ENCODE data around the gene MROH8.

Gene MROH8

DNA sequence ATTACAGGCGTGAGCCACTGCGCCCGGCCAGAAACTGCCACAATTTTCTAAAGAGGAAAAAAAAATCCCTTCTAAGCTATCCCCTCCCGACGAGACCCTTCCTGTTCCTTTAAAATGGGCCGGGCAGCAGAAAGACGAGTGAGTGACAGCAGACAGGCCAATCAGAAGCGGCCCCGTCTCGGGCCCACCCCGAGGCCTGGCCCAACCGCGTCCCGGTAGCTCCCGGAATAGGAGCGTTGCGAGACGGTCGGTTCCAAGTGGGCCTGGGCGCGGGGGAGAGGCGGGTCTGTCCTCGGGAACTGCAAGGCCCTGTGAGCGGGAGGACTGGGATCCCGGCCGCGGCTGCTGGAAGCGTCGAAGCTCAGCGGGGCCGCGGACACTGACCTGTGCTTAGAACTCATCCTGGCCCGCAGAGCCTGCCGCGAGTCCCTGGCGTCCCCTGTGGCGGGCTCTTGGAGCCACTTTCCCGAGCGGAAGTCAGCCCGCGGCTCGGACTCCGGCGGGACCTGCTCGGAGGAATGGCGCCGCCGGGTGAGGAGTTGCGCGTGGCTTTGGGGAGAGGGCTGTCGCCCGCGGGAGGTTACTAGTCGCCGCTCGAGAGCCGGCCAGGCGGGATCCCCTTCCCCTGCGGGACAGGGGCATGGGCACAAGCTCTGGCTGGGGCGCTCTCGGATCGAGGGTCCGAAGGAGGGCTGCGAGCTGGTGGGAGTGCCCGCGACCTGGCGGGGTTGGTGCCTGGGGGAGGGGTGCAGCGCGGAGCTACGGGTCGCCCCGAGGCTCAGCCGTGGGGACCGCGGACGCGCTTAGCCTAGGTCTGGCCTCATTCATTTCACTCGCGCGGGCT, at the start of gene MROH8, which contains the start of gene RPN2:
MROH8 (minus strand) TSS at position 710 of the 844 bp plus-strand sequence.
RPN2 (plus strand) TSS at position 492 of the 844 bp plus-strand sequence; CDS start at position 519, 27 bp downstream.
- Histone ChIP-seq H3K36me3 (ENCODE audit: insufficient read depth, low read depth, low read length) (peaks cover 14% of the 10 kb centered on the region), H3K27ac (ENCODE audit: low read length) (peak within 1 kb of the TSS; percentile 57), H3K9me3 (ENCODE audit: insufficient read depth, low read depth, low read length) (no peaks in the 10 kb centered on the region), H3K27me3 (ENCODE audit: insufficient read depth, low read length) (no peaks in the 10 kb centered on the region), H3K4me3 (ENCODE audit: low read length) (peak within 1 kb of the TSS; percentile 86), H3K4me1 (ENCODE audit: insufficient read depth, low read length) (0 out of 2 replicates have a peak, but pooled peaks cover 5% of the 10 kb centered on the region), H3K9ac (ENCODE audit: low read depth, low read length) (peak within 1 kb of the TSS; percentile 81)

DNA sequence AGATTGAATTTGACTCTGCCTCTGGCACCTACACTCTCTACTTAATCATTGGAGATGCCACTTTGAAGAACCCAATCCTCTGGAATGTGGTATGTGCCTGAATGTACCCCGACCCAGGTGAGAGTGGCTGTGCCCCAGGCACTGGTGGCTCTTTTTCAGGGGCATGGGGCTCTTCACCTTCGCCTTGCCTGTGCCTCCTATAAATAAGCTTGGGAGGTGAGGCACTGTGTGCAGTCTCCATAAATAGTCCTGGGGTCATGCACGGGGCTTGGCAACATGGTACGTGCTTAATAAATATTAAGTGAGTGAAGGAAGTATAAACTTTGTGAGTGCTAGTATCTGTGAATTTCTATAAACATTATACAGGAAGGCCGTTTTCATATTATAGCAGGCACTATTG, 49.3 kb upstream of the MROH8 start:
- H3K36me3 ChIP-seq (ENCODE audit: insufficient read depth, low read depth, low read length): peaks cover 98% of the 10 kb centered on the region
- no peak overlapping the region for H3K27ac ChIP-seq (ENCODE audit: low read length)
- no peaks in the 10 kb centered on the region for H3K9me3 ChIP-seq (ENCODE audit: insufficient read depth, low read depth, low read length)
- H3K4me1 ChIP-seq (ENCODE audit: insufficient read depth, low read length): peaks cover 36% of the 10 kb centered on the region
- no peaks in the 10 kb centered on the region for H3K27me3 ChIP-seq (ENCODE audit: insufficient read depth, low read length)
- 0 out of 2 replicates have a peak overlapping the region, but pooled peaks have one; percentile 56 for H3K9ac ChIP-seq (ENCODE audit: low read depth, low read length)
- H3K4me3 ChIP-seq (ENCODE audit: low read length): no peak overlapping the region

DNA sequence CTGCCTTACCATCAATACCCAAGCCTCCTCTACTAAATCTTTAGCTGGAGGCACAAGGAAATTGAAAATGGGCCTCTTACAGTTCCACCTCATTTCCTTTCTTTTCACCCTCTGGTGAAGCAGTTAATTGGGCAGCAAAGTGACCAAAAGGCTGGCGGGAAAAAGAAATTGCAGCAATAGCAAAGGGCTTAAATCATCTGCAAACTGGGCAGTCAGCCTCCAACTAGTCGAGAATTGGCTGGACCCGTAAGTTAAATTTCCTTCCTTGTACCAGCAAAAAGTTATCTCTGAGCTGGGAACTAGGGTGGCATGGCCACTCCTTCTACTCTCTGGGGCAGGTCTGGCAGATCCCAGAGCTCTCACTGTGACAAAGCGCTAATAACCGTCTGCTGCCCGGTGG, 48.7 kb upstream of the MROH8 start:
- Histone ChIP-seq H3K9me3 (ENCODE audit: insufficient read depth, low read depth, low read length) (no peaks in the 10 kb centered on the region), H3K27ac (ENCODE audit: low read length) (peak overlapping the region; percentile 22), H3K36me3 (ENCODE audit: insufficient read depth, low read depth, low read length) (peaks cover 98% of the 10 kb centered on the region), H3K4me1 (ENCODE audit: insufficient read depth, low read length) (peaks cover 36% of the 10 kb centered on the region), H3K27me3 (ENCODE audit: insufficient read depth, low read length) (no peaks in the 10 kb centered on the region), H3K4me3 (ENCODE audit: low read length) (no peak overlapping the region), H3K9ac (ENCODE audit: low read depth, low read length) (0 out of 2 replicates have a peak overlapping the region, but pooled peaks have one; percentile 4)

DNA sequence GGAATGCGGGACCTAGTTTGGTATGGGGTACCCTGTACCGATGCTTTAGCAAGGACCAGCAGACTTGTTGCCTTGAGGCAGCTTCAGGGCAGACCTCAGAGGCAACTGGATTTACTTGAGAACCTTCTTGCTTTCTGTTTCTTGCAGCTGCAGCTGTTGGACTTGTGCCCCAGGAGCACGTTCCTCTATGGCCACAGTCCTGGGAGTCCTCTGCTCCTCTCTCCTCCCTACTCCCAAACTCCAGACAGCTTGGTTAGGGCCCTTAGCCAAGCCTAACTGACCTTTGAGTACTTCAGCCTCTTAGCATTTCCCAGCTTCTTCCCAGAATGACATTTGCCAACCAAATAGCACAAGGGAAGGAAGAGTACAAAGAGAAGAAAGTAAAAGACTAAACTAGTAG, 47.5 kb upstream of the MROH8 start:
- Histone ChIP-seq H3K27ac (ENCODE audit: low read length) (no peak overlapping the region), H3K4me1 (ENCODE audit: insufficient read depth, low read length) (peaks cover 39% of the 10 kb centered on the region), H3K36me3 (ENCODE audit: insufficient read depth, low read depth, low read length) (peaks cover 98% of the 10 kb centered on the region), H3K4me3 (ENCODE audit: low read length) (no peak overlapping the region), H3K27me3 (ENCODE audit: insufficient read depth, low read length) (no peaks in the 10 kb centered on the region), H3K9me3 (ENCODE audit: insufficient read depth, low read depth, low read length) (no peaks in the 10 kb centered on the region), H3K9ac (ENCODE audit: low read depth, low read length) (no peak overlapping the region)

DNA sequence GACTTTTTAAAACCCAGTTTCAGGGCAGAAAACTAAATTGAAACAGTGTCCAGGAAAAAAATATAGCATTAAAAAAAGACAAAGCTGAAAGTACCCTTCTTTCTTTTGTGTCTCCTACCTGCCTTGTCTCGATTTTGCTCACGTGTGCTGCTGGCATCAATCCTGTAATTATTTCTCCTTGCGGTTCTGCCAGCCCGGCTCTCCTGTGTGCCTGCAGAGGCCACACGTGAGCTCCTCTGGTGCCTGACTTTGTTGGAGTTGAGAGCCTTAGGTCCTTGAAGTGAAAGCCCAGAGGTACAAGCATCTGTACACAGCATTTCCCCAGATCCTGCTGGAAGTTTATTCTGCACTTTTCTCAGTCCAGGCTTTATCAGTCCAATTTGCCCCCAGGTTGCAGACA, 45.8 kb upstream of the MROH8 start:
- Histone ChIP-seq H3K9ac (ENCODE audit: low read depth, low read length) (no peak overlapping the region), H3K36me3 (ENCODE audit: insufficient read depth, low read depth, low read length) (peaks cover 96% of the 10 kb centered on the region), H3K4me3 (ENCODE audit: low read length) (no peak overlapping the region), H3K4me1 (ENCODE audit: insufficient read depth, low read length) (peaks cover 34% of the 10 kb centered on the region), H3K27me3 (ENCODE audit: insufficient read depth, low read length) (no peaks in the 10 kb centered on the region), H3K27ac (ENCODE audit: low read length) (no peak overlapping the region), H3K9me3 (ENCODE audit: insufficient read depth, low read depth, low read length) (no peaks in the 10 kb centered on the region)

DNA sequence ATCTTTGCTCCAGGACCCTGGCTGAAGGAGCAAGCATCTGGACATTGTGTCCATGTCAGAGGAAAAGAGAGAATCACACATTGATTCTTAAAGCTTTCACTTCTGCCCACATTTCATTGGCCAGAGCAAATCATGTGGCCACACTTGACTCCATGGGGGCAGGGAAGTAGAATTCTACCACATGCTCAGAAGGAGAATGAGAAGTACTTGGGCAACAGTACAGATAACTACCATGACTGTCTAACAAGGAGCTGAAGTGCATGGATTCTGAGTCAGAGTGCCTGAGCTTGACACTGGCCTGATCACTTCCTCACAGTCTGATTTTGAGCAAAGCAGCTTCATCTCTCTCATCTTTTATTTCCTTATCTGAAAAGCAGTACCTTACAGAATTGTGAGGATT, 43.7 kb upstream of the MROH8 start:
- peaks cover 13% of the 10 kb centered on the region; the same call in 1 of the 2 replicates for H3K4me1 ChIP-seq (ENCODE audit: insufficient read depth, low read length)
- H3K27ac ChIP-seq (ENCODE audit: low read length): no peak overlapping the region

DNA sequence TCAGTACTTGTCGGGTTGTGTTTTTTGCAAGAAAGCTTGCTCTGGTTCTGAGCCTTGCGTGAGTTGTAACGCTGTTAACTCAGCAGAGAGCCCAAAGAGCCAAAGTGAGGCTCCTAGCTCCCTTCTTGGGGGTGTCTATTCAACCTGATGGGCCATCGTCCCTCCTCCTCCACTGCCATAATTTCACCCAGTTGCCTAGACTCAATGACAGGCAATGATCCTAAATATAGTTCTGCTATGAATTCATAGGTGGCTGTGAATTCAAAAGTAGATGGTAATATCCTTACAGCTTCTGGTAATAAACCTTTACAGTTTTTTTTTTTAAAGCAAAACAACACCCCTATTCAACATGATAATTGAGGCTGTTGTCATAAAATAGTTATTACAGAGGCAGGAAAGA, 42.7 kb upstream of the MROH8 start:
- no peaks in the 10 kb centered on the region for H3K27me3 ChIP-seq (ENCODE audit: insufficient read depth, low read length)
- no peak overlapping the region for H3K27ac ChIP-seq (ENCODE audit: low read length)
- no peaks in the 10 kb centered on the region for H3K9me3 ChIP-seq (ENCODE audit: insufficient read depth, low read depth, low read length)
- H3K4me1 ChIP-seq (ENCODE audit: insufficient read depth, low read length): peaks cover 9% of the 10 kb centered on the region; the same call in 1 of the 2 replicates
- H3K9ac ChIP-seq (ENCODE audit: low read depth, low read length): no peak overlapping the region
- peaks cover 96% of the 10 kb centered on the region for H3K36me3 ChIP-seq (ENCODE audit: insufficient read depth, low read depth, low read length)
- no peak overlapping the region for H3K4me3 ChIP-seq (ENCODE audit: low read length)

More for the DNA sequence above, 43.7 kb upstream of the MROH8 start:
- peak overlapping the region; percentile 10; the same call in 1 of the 2 replicates for H3K9ac ChIP-seq (ENCODE audit: low read depth, low read length)
- H3K9me3 ChIP-seq (ENCODE audit: insufficient read depth, low read depth, low read length): no peaks in the 10 kb centered on the region
- H3K4me3 ChIP-seq (ENCODE audit: low read length): no peak overlapping the region
- no peaks in the 10 kb centered on the region for H3K27me3 ChIP-seq (ENCODE audit: insufficient read depth, low read length)
- H3K36me3 ChIP-seq (ENCODE audit: insufficient read depth, low read depth, low read length): peaks cover 98% of the 10 kb centered on the region

DNA sequence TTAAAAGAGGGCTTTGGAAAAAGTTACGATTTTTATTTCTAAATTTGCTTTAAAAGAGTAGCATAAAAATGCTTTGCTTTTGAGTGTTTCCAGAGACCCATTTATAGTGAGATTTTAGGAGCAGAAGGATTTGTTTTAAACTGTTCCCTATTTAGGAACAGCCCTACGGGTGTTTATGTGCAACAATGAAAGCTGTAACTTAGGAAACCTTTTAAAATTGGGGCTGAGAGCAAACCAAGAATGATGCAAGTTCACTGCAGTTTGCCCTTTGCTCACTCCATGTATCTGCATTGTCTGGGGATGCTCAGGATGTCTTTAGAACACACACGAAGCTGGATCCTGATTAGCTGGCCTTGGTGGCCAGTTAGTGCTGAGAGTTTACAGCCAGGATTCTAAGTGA, 41.4 kb upstream of the MROH8 start:
- Histone ChIP-seq H3K9me3 (ENCODE audit: insufficient read depth, low read depth, low read length) (no peaks in the 10 kb centered on the region), H3K4me1 (ENCODE audit: insufficient read depth, low read length) (peaks cover 9% of the 10 kb centered on the region; the same call in 1 of the 2 replicates), H3K27ac (ENCODE audit: low read length) (no peak overlapping the region), H3K4me3 (ENCODE audit: low read length) (no peak overlapping the region), H3K27me3 (ENCODE audit: insufficient read depth, low read length) (no peaks in the 10 kb centered on the region), H3K9ac (ENCODE audit: low read depth, low read length) (peak overlapping the region; percentile 16; the same call in 1 of the 2 replicates), H3K36me3 (ENCODE audit: insufficient read depth, low read depth, low read length) (peaks cover 92% of the 10 kb centered on the region)

DNA sequence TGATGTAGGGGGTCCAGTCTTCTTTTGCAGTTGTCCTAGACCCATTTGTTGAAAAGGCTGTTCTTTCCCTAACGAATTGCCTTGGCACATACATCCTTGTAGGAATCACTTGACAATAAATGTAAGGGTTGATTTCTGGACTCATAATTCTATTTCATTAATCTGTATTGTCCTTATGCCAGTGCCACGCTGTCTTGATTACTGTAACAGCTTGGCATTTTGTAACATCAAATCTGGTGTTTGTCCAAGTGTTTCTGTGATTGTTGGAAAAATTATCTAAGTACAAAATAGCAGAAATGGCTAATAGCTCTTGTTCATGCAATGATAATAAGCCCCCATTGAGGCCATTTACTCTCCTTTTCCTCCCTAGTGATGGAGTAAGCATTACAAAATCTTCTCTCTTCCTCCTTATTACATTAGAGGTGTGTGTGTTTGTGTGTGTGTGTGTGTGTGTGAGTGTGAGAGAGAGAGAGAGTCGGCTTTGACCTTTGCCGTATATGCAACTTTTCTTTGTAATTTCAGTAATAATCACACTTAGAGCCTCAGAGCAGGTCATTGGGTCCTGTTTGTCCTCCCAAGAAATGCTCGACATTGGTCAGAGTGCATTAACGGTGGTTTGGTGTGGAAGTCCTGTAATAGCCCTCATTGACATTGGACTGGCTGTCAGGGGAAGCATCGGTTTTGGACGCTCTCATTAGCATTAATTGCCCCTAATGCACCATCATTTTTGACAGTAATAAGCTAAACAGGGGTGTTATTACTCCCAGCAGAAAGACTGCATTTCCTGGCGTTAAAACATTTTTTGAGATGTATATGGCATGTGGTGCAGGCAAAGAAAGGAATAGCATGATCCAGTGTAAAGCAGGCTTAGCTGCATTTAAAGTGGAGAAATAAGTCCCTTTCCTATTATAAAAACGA, 40.7 kb upstream of the MROH8 start:
- Histone ChIP-seq H3K27me3 (ENCODE audit: insufficient read depth, low read length) (no peaks in the 10 kb centered on the region), H3K36me3 (ENCODE audit: insufficient read depth, low read depth, low read length) (peaks cover 92% of the 10 kb centered on the region), H3K9me3 (ENCODE audit: insufficient read depth, low read depth, low read length) (no peaks in the 10 kb centered on the region), H3K27ac (ENCODE audit: low read length) (no peak overlapping the region), H3K9ac (ENCODE audit: low read depth, low read length) (peak overlapping the region; percentile 16; the same call in 1 of the 2 replicates), H3K4me3 (ENCODE audit: low read length) (no peak overlapping the region), H3K4me1 (ENCODE audit: insufficient read depth, low read length) (peaks cover 9% of the 10 kb centered on the region; the same call in 1 of the 2 replicates)

DNA sequence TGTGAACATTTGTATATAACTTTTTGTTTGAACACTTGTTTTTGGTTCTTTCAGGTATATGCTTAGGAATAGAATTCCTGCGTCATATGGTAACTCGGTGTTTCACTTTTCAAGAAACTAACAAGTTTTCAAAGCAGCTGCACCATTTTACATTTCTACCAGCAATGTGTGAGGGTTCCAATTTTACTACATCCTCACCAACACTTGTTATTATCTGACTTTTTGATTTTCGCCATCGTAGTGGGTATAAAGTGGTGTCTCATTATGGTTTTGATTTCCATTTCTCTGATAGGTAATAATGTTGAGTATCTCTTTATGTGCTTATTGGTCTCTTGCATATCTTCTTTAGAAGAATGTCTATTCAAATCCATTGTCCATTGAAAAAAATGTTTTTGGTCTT, 39.6 kb upstream of the MROH8 start:
- Histone ChIP-seq H3K36me3 (ENCODE audit: insufficient read depth, low read depth, low read length) (peaks cover 92% of the 10 kb centered on the region), H3K9me3 (ENCODE audit: insufficient read depth, low read depth, low read length) (no peaks in the 10 kb centered on the region), H3K4me1 (ENCODE audit: insufficient read depth, low read length) (peaks cover 9% of the 10 kb centered on the region; the same call in 1 of the 2 replicates), H3K27ac (ENCODE audit: low read length) (no peak overlapping the region), H3K9ac (ENCODE audit: low read depth, low read length) (no peak overlapping the region), H3K27me3 (ENCODE audit: insufficient read depth, low read length) (no peaks in the 10 kb centered on the region), H3K4me3 (ENCODE audit: low read length) (no peak overlapping the region)

DNA sequence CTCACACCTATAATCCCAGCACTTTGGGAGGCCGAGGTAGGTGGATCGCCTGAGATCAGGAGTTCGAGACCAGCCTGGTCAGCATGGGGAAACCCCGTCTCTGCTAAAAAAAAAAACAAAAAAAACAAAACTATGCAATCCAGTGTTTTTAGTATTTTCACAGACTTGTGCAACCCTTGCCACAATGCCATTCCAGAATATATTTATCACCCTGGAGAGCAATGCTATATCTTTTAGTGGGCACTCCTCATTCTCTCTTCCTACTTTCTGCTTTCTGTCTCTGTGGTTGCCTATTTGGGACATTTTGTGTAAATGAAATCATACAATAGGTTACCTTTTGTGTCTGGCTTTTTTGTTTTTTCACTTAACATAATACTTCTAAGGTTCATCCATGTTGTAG, 39.1 kb upstream of the MROH8 start:
- H3K27ac ChIP-seq (ENCODE audit: low read length): no peak overlapping the region

More for the DNA sequence above, 39.1 kb upstream of the MROH8 start:
- H3K36me3 ChIP-seq (ENCODE audit: insufficient read depth, low read depth, low read length): peaks cover 92% of the 10 kb centered on the region
- no peaks in the 10 kb centered on the region for H3K9me3 ChIP-seq (ENCODE audit: insufficient read depth, low read depth, low read length)
- no peak overlapping the region for H3K9ac ChIP-seq (ENCODE audit: low read depth, low read length)
- no peak overlapping the region for H3K4me3 ChIP-seq (ENCODE audit: low read length)
- H3K4me1 ChIP-seq (ENCODE audit: insufficient read depth, low read length): peaks cover 9% of the 10 kb centered on the region; the same call in 1 of the 2 replicates
- no peaks in the 10 kb centered on the region for H3K27me3 ChIP-seq (ENCODE audit: insufficient read depth, low read length)
